Smooth muscle cell (in vitro differentiated cells): ENCODE data around the gene IRGC. TPM values are rescaled to one million over a fixed set of nuclear protein-coding genes. Genes with fewer than 3 reads are reported as not detected.
"Not testable (repeated sequence)": the region's sequence is repeated elsewhere in the genome, so short reads cannot be mapped to it uniquely, and the experiment has no call there.

Experiments used
- DNase-seq: peaks from one replicate; lab custom pipeline; 2025; ENCODE audit not compliant: unreplicated experiment; lab: John Stamatoyannopoulos, UW
- H2AFZ ChIP-seq: fragments of 200-600 bp; sonication (generic); 2 replicates; pipeline ENCODE4 v1.6.0; 2016; ENCODE audit warnings: antibody characterized with exemption, low read depth, mild to moderate bottlenecking
- H3F3A ChIP-seq: fragments of 200-600 bp; sonication (generic); 2 replicates; pipeline ENCODE4 v1.6.0; 2017; ENCODE audit warnings: antibody characterized with exemption, low read depth
- H3K27ac ChIP-seq: fragments of 200-600 bp; sonication (generic); 2 replicates; pipeline ENCODE4 v1.5.1; 2016; ENCODE audit warnings: low read depth, mild to moderate bottlenecking
- H3K27me3 ChIP-seq: fragments of 200-600 bp; sonication (generic); 2 replicates; pipeline ENCODE4 v1.6.1; 2016; ENCODE audit warnings: low read depth, mild to moderate bottlenecking
- H3K36me3 ChIP-seq: fragments of 200-600 bp; sonication (generic); 2 replicates; pipeline ENCODE4 v1.5.1; 2016; ENCODE audit warnings: low read depth
- H3K4me1 ChIP-seq: fragments of 200-600 bp; sonication (generic); 2 replicates; pipeline ENCODE4 v1.5.1; 2016; ENCODE audit warnings: low read depth
- H3K4me2 ChIP-seq: fragments of 200-600 bp; sonication (generic); 2 replicates; pipeline ENCODE4 v1.6.0; 2016; ENCODE audit warnings: mild to moderate bottlenecking
- H3K4me3 ChIP-seq: fragments of 200-600 bp; sonication (generic); 2 replicates; pipeline ENCODE4 v1.5.1; 2016; ENCODE audit warnings: mild to moderate bottlenecking
- H3K79me2 ChIP-seq: fragments of 200-600 bp; sonication (generic); 2 replicates; pipeline ENCODE4 v1.6.0; 2016; ENCODE audit warnings: low read depth, mild to moderate bottlenecking
- H3K9ac ChIP-seq: fragments of 200-600 bp; sonication (generic); 2 replicates; pipeline ENCODE4 v1.6.0; 2016; ENCODE audit warnings: low read depth
- H3K9me3 ChIP-seq: fragments of 200-600 bp; sonication (generic); replicated peaks from 2 replicates; pipeline ENCODE4 v1.5.1; 2016; ENCODE audit warnings: low read depth
- H4K20me1 ChIP-seq: fragments of 200-600 bp; sonication (generic); 2 replicates; pipeline ENCODE4 v1.6.0; 2016; ENCODE audit warnings: low read depth
- WGBS: methylation state at CpG from one replicate; pipeline ENCODE4 v1.1.7; 2016; ENCODE audit warnings: low lambda C conversion rate; 5-methylcytosine and 5-hydroxymethylcytosine counted together
- polyA plus RNA-seq: library from polyadenylated mRNA; unstranded; fragments of >200 nt; fragmentation: Nextera tagmentation; extraction: Ambion mirVana; gene quantifications from 2 replicates; pipeline ENCODE4 v1.2.1, GENCODE V29; 2016
- total RNA-seq: library from RNA; depleted of rRNA; stranded (reverse); fragments of >200 nt; gene quantifications from 2 replicates; pipeline ENCODE4 v1.2.3, GENCODE V29; 2014
- TF ChIP-seq, protein P1 (sequence below): fragments of 200-600 bp; sonication (generic); IDR thresholded peaks from 2 replicates; pipeline ENCODE4 v1.5.1; 2017; ENCODE audit warnings: borderline replicate concordance, mild to moderate bottlenecking, antibody characterized with exemption; ENCODE audit not compliant: insufficient read depth, poor library complexity, severe bottlenecking

Gene IRGC
- total and polyA plus RNA-seq, 2 experiments from 2014 or later, result not detected

DNA sequence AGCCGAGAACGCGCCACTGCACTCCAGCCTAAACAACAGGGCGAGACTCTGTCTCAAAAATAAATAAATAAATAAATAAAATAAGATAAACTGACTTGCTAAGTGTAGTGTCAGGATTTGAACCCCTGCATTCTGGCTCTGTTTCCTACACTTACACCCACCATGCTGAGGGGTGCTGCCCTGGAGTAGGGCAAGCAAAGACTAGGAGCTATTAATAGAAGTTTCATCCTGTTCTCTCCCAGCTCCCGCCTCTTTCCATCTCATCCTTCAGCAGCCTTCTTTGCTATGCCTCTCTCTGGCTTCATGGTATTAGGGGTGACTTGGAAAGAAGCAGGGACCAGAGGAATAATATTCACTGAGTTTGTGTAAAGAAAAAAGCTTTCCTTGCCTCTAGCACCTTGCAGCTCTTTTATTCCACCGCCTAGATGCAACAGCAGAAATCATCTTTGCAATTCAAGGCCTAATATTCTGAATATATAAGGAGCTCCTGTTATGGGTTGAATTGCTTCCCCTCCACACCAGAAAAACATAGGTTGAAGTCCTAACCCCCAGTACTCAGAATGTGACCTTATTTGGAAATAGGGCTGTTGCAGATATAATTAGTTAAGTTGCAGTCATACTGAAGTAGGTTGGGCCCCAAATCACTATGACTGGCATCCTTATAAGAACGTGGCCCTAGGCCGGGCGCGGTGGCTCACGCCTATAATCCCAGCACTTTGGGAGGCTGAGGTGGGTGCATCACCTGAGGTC lies 37.2 kb upstream of the IRGC start:
- TF ChIP-seq, protein P1, sequence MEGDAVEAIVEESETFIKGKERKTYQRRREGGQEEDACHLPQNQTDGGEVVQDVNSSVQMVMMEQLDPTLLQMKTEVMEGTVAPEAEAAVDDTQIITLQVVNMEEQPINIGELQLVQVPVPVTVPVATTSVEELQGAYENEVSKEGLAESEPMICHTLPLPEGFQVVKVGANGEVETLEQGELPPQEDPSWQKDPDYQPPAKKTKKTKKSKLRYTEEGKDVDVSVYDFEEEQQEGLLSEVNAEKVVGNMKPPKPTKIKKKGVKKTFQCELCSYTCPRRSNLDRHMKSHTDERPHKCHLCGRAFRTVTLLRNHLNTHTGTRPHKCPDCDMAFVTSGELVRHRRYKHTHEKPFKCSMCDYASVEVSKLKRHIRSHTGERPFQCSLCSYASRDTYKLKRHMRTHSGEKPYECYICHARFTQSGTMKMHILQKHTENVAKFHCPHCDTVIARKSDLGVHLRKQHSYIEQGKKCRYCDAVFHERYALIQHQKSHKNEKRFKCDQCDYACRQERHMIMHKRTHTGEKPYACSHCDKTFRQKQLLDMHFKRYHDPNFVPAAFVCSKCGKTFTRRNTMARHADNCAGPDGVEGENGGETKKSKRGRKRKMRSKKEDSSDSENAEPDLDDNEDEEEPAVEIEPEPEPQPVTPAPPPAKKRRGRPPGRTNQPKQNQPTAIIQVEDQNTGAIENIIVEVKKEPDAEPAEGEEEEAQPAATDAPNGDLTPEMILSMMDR, result no peak
- Histone ChIP-seq H3K27me3 (no peaks in the 10 kb centered on the region), H3K36me3 (no peaks in the 10 kb centered on the region), H3K27ac (no peak overlapping the region), H2AFZ (no peak overlapping the region), H3K79me2 (no peaks in the 10 kb centered on the region), H3K4me1 (no peaks in the 10 kb centered on the region), H4K20me1 (no peaks in the 10 kb centered on the region), H3K9me3 (no peaks in the 10 kb centered on the region), H3K9ac (no peak overlapping the region), H3K4me2 (no peak overlapping the region), H3F3A (no peaks in the 10 kb centered on the region), H3K4me3 (no peak overlapping the region)
- DNase-seq, result no peak
- 92% methylated on average over 11 of the region's 11 CpGs for WGBS

GRCh38 chr19:43681821-43682220 lies 34.1 kb upstream of the IRGC start:
- Histone ChIP-seq H3K27me3 (no peaks in the 10 kb centered on the region), H3F3A (no peaks in the 10 kb centered on the region), H3K4me1 (no peaks in the 10 kb centered on the region), H3K4me2 (no peak overlapping the region), H3K27ac (no peak overlapping the region), H3K9me3 (no peaks in the 10 kb centered on the region), H3K36me3 (no peaks in the 10 kb centered on the region), H3K79me2 (no peaks in the 10 kb centered on the region), H3K4me3 (no peak overlapping the region), H4K20me1 (no peaks in the 10 kb centered on the region), H3K9ac (no peak overlapping the region), H2AFZ (no peak overlapping the region)
- WGBS, result 93% methylated on average over 5 of the region's 5 CpGs
- DNase-seq, result no peak
- TF ChIP-seq, protein P1, result no peak

- not testable (repeated sequence) for H3K4me3 ChIP-seq, H3K79me2 ChIP-seq, H3K27me3 ChIP-seq, DNase-seq, H3K4me2 ChIP-seq, H3F3A ChIP-seq, H3K27ac ChIP-seq, H3K36me3 ChIP-seq, H4K20me1 ChIP-seq, H3K9ac ChIP-seq, H3K4me1 ChIP-seq, H3K9me3 ChIP-seq, H2AFZ ChIP-seq
- 86% methylated on average over 5 of the region's 5 CpGs for WGBS
These were observed 33.6 kb upstream of the IRGC start for GRCh38 chr19:43682269-43682668.

DNA sequence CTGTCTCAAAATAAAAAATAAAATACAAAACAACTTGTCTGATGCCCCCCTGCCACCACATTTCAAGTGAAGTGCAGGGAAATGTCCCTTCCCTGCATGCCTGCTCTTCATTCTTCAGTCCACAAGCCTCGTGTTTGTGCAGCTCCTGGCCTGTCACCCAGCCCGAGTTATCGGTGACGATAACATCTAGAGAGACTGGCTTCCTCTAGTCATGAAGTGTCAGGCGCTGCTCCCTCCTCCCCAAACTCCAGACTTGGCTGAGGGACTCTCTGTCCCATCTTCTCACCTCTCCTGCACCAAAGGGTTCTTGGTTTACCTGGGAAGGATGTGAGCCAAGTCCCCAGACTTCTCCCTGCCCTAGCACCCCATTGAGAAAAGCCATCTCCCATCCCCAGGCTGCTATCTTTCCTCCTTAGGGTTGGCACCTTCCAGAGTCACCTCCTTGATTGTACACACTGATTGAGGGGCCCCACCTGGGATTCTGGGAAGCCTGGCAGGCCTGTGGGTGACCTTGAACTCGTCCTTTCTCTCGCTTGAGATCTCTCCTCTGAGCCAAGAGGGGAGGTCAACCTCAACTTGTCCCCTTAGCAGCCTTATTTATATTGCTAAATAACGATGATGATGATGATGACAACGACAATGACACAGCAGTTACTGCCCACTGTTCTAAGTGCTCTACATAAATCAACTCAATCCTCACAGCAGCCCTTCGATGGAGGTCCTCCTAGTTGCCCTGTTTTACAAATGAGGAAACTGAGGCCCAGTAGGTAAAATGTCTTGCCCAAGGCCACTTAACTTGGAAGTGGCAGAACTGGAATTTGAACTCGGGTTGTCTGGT lies 32.8 kb upstream of the IRGC start:
- Histone ChIP-seq H4K20me1 (no peaks in the 10 kb centered on the region), H3K9ac (no peak overlapping the region), H3K27me3 (no peaks in the 10 kb centered on the region), H3K79me2 (no peaks in the 10 kb centered on the region), H3K9me3 (no peaks in the 10 kb centered on the region), H3F3A (no peaks in the 10 kb centered on the region), H3K27ac (no peak overlapping the region), H2AFZ (no peak overlapping the region), H3K4me3 (no peak overlapping the region), H3K36me3 (no peaks in the 10 kb centered on the region), H3K4me1 (peaks cover 4% of the 10 kb centered on the region), H3K4me2 (no peak overlapping the region)
- TF ChIP-seq, protein P1, result no peak
- DNase-seq, result no peak
- 83% methylated on average over 11 of the region's 11 CpGs for WGBS
